HepG2 (cell line): ENCODE measurements around the gene TOP1. TPM values are rescaled to one million over a fixed set of nuclear protein-coding genes. Genes with fewer than 3 reads are reported as not detected.

Source experiments
- AGO1 ChIP-seq: fragments of 200-400 bp; formaldehyde crosslinking; IDR thresholded peaks from 2 replicates; pipeline ENCODE4 v1.6.1; 2017; ENCODE audit warnings: mild to moderate bottlenecking, low read depth, low read length, moderate library complexity; ENCODE audit not compliant: poor library complexity, severe bottlenecking
- ATF4 ChIP-seq, 2 experiments: fragments of 450-650 bp in 1 of 2; sonication (generic) in 1 of 2; formaldehyde crosslinking; IDR thresholded peaks; 2 replicates each; pipeline versions ENCODE4 v1.5.0 to v1.8.0; 2020 to 2022; ENCODE audit warnings: mild to moderate bottlenecking in 1 of 2, missing genetic modification reagents in 1 of 2
- BCL3 ChIP-seq: sonication (generic); formaldehyde crosslinking; IDR thresholded peaks from 2 replicates; pipeline ENCODE4 v1.5.1; 2020; ENCODE audit warnings: mild to moderate bottlenecking, missing genetic modification reagents, moderate library complexity
- DRAP1 ChIP-seq: IDR thresholded peaks from 2 replicates; pipeline ENCODE4 v1.6.1; 2016; ENCODE audit warnings: missing genetic modification reagents, missing compliant biosample characterization
- ETV6 ChIP-seq: sonication (generic); formaldehyde crosslinking; conservative IDR thresholded peaks from 2 replicates; pipeline ENCODE4 v1.4.0; 2020; ENCODE audit warnings: missing genetic modification reagents
- KDM5A ChIP-seq: fragments of 200-600 bp; sonication (generic); IDR thresholded peaks from 2 replicates; pipeline ENCODE4 v1.7.0; 2018; ENCODE audit warnings: antibody characterized with exemption, mild to moderate bottlenecking, low read length, borderline replicate concordance
- NCOA5 ChIP-seq: sonication (generic); formaldehyde crosslinking; IDR thresholded peaks from 2 replicates; pipeline ENCODE4 v1.4.0; 2020; ENCODE audit warnings: missing genetic modification reagents
- NFIC ChIP-seq: IDR thresholded peaks from 2 replicates; pipeline ENCODE4 v1.6.1; 2012; ENCODE audit warnings: mild to moderate bottlenecking, low read length, inconsistent platforms
- RELA ChIP-seq: sonication (generic); formaldehyde crosslinking; IDR thresholded peaks from 2 replicates; pipeline ENCODE4 v1.4.0; 2020; ENCODE audit warnings: missing genetic modification reagents
- TCF7L2 ChIP-seq: IDR thresholded peaks from 2 replicates; pipeline ENCODE4 v1.6.1; 2011; ENCODE audit warnings: mild to moderate bottlenecking, low read depth, low read length, moderate library complexity
- TMF1 ChIP-seq: sonication (generic); formaldehyde crosslinking; IDR thresholded peaks from 2 replicates; pipeline ENCODE4 v1.8.1; 2022; ENCODE audit warnings: low read depth, missing genetic modification reagents
- TSC22D2 ChIP-seq: sonication (generic); formaldehyde crosslinking; IDR thresholded peaks from 2 replicates; pipeline ENCODE4 v1.5.1; 2020; ENCODE audit warnings: missing genetic modification reagents, mild to moderate bottlenecking, borderline replicate concordance
- ZBTB21 ChIP-seq: sonication (generic); formaldehyde crosslinking; IDR thresholded peaks from 2 replicates; pipeline ENCODE4 v1.4.0; 2020; ENCODE audit warnings: missing genetic modification reagents
- ZBTB37 ChIP-seq: sonication (generic); formaldehyde crosslinking; IDR thresholded peaks from 2 replicates; pipeline ENCODE4 v1.4.0; 2020; ENCODE audit warnings: mild to moderate bottlenecking, missing genetic modification reagents
- ZNF121 ChIP-seq: sonication (generic); formaldehyde crosslinking; IDR thresholded peaks from 2 replicates; pipeline ENCODE4 v1.5.0; 2020; ENCODE audit warnings: mild to moderate bottlenecking, missing genetic modification reagents
- ZNF225 ChIP-seq: sonication (generic); formaldehyde crosslinking; IDR thresholded peaks from 2 replicates; pipeline ENCODE4 v1.4.0; 2020; ENCODE audit warnings: mild to moderate bottlenecking, missing genetic modification reagents
- ZNF326 ChIP-seq: sonication (generic); formaldehyde crosslinking; IDR thresholded peaks from 2 replicates; pipeline ENCODE4 v1.4.0; 2020; ENCODE audit warnings: missing genetic modification reagents, borderline replicate concordance
- ZNF460 ChIP-seq: sonication (generic); formaldehyde crosslinking; IDR thresholded peaks from 2 replicates; pipeline ENCODE4 v1.5.1; 2020; ENCODE audit warnings: missing genetic modification reagents, mild to moderate bottlenecking, borderline replicate concordance
- ZNF574 ChIP-seq: sonication (generic); formaldehyde crosslinking; IDR thresholded peaks from 2 replicates; pipeline ENCODE4 v1.4.0; 2020; ENCODE audit warnings: missing genetic modification reagents
- ZNF652 ChIP-seq: IDR thresholded peaks from 2 replicates; pipeline ENCODE4 v1.6.1; 2016; ENCODE audit warnings: low read depth, borderline replicate concordance
- ZNF768 ChIP-seq: sonication (generic); formaldehyde crosslinking; IDR thresholded peaks from 2 replicates; pipeline ENCODE4 v1.4.0; 2020; ENCODE audit warnings: missing genetic modification reagents
- ZNF788 ChIP-seq: sonication (generic); formaldehyde crosslinking; IDR thresholded peaks from 2 replicates; pipeline ENCODE4 v1.5.0; 2020; ENCODE audit warnings: mild to moderate bottlenecking, missing genetic modification reagents, borderline replicate concordance
- polyA plus RNA-seq, 8 experiments: library from polyadenylated mRNA; depleted of rRNA in 3 of 8; stranded (reverse) in 7 of 8; unstranded in 1 of 8; fragments of >200 nt; fragmentation: Illumina TruSeq in 4 of 8; extraction: Trizol in 4 of 8; gene quantifications; 2 replicates each; pipeline versions ENCODE4 v1.2.1 to v1.2.3, GENCODE V29; 2011 to 2016; ENCODE audit warnings: low read depth in 4 of 8, missing spikeins in 1 of 8, mixed read lengths in 1 of 8; ENCODE audit not compliant: insufficient read depth in 1 of 8
- total RNA-seq, 5 experiments: library from RNA; depleted of rRNA; stranded (reverse); fragments of >200 nt; fragmentation: Illumina TruSeq; extraction: Trizol; gene quantifications; 2 replicates each; pipeline ENCODE4 v1.2.3, GENCODE V29; 2016; ENCODE audit warnings: low read depth in 1 of 5
- TF ChIP-seq, protein P1 (sequence below): sonication (generic); formaldehyde crosslinking; IDR thresholded peaks from 2 replicates; pipeline ENCODE4 v1.5.0; 2020; ENCODE audit warnings: missing genetic modification reagents, mild to moderate bottlenecking, borderline replicate concordance

Gene TOP1
- total and polyA plus RNA-seq, 2 of the 13 experiments (the other 11 are each of a cell fraction or from before 2014, with no cell fraction given), result 10.2 to 19.4 TPM

GRCh38 chr20:41038878-41039404, 10.3 kb downstream of the TOP1 start (continued):
- TF ChIP-seq, protein P1, sequence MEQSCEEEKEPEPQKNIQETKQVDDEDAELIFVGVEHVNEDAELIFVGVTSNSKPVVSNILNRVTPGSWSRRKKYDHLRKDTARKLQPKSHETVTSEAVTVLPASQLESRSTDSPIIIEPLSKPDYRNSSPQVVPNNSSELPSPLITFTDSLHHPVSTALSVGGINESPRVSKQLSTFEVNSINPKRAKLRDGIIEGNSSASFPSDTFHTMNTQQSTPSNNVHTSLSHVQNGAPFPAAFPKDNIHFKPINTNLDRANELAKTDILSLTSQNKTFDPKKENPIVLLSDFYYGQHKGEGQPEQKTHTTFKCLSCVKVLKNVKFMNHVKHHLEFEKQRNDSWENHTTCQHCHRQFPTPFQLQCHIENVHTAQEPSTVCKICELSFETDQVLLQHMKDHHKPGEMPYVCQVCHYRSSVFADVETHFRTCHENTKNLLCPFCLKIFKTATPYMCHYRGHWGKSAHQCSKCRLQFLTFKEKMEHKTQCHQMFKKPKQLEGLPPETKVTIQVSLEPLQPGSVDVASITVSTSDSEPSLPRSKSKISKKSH, result no peak
- TF ChIP-seq TSC22D2, result no peak
- no peak for TF ChIP-seq TCF7L2
- TF ChIP-seq NFIC, result peak; percentile 57; the same call in 1 of the 2 replicates
- TF ChIP-seq RELA (CRISPR knock-in tag), result no peak
- no peak for TF ChIP-seq ZNF652 (CRISPR knock-in tag)
- no peak for TF ChIP-seq ZNF768
- TF ChIP-seq ZNF326 (CRISPR knock-in tag), result no peak
- peak; percentile 39; the same call in 1 of the 2 replicates for TF ChIP-seq BCL3 (CRISPR knock-in tag)
- TF ChIP-seq ZNF121 (CRISPR knock-in tag), result peak; percentile 90
- TF ChIP-seq NCOA5 (CRISPR knock-in tag), result no peak
- no peak for TF ChIP-seq TMF1 (CRISPR knock-in tag)
- TF ChIP-seq ZNF225 (CRISPR knock-in tag), result no peak
- TF ChIP-seq ZNF574 (CRISPR knock-in tag), result no peak
- peak; percentile 86 for TF ChIP-seq DRAP1
- no peak for TF ChIP-seq KDM5A
- TF ChIP-seq ZNF460 (CRISPR knock-in tag), result no peak
- peak; percentile 92 for TF ChIP-seq ZBTB21 (CRISPR knock-in tag)
- no peak for TF ChIP-seq ZBTB37 (CRISPR knock-in tag)
- no peak for TF ChIP-seq ATF4 (CRISPR knock-in tag; IDR thresholded peaks at IDR 0.05)
- TF ChIP-seq ETV6 (CRISPR knock-in tag), result no peak
- no peak; the same call in 1 of the 2 replicates for TF ChIP-seq ZNF788 (CRISPR knock-in tag)
- no peak for TF ChIP-seq AGO1
